HUES48 (cell line): ENCODE results near the gene CYBA.
"Not testable (repeated sequence)": the region's sequence is repeated elsewhere in the genome, so short reads cannot be mapped to it uniquely, and the experiment has no call there.

ENCODE experiments used
- H3K27ac ChIP-seq: one replicate; pipeline ENCODE4 v1.7.0; 2013; ENCODE audit warnings: low read depth, low read length, inconsistent platforms
- H3K27me3 ChIP-seq: 2 replicates; pipeline ENCODE4 v1.6.1; 2013; ENCODE audit warnings: mild to moderate bottlenecking, low read length; ENCODE audit not compliant: control insufficient read depth, insufficient read depth
- H3K36me3 ChIP-seq: 2 replicates; pipeline ENCODE4 v1.6.1; 2013; ENCODE audit warnings: low read length; ENCODE audit not compliant: control insufficient read depth, insufficient read depth
- H3K4me1 ChIP-seq: 2 replicates; pipeline ENCODE4 v1.6.1; 2013; ENCODE audit warnings: mild to moderate bottlenecking, low read length; ENCODE audit not compliant: control insufficient read depth, insufficient read depth
- H3K4me3 ChIP-seq: 2 replicates; pipeline ENCODE4 v1.5.1; 2013; ENCODE audit warnings: mild to moderate bottlenecking, low read depth, low read length
- H3K9ac ChIP-seq: 2 replicates; pipeline ENCODE4 v1.6.1; 2013; ENCODE audit warnings: mild to moderate bottlenecking, low read depth, low read length, moderate library complexity
- H3K9me3 ChIP-seq: 2 replicates; pipeline ENCODE4 v1.6.1; 2013; ENCODE audit warnings: low read length; ENCODE audit not compliant: control insufficient read depth, insufficient read depth

CYBA gene

GRCh38 chr16:88673716-88674379 is 23.0 kb upstream of the CYBA start:
- H3K27ac ChIP-seq = no peak overlapping the region
- H3K4me3 ChIP-seq = no peak overlapping the region
- no peaks in the 10 kb centered on the region for H3K27me3 ChIP-seq
- H3K9ac ChIP-seq = no peak overlapping the region
- H3K4me1 ChIP-seq = no peaks in the 10 kb centered on the region
- H3K9me3 ChIP-seq = no peaks in the 10 kb centered on the region
- H3K36me3 ChIP-seq = no peaks in the 10 kb centered on the region

GRCh38 chr16:88672776-88673175 is 21.9 kb upstream of the CYBA start:
- Histone ChIP-seq H3K9ac (no peak overlapping the region), H3K4me3 (no peak overlapping the region), H3K4me1 (no peaks in the 10 kb centered on the region), H3K9me3 (no peaks in the 10 kb centered on the region), H3K27me3 (no peaks in the 10 kb centered on the region), H3K27ac (no peak overlapping the region), H3K36me3 (no peaks in the 10 kb centered on the region)

- H3K27ac ChIP-seq = no peak overlapping the region
- H3K9ac ChIP-seq = no peak overlapping the region
- no peak overlapping the region for H3K4me3 ChIP-seq
- no peaks in the 10 kb centered on the region for H3K36me3 ChIP-seq
- no peaks in the 10 kb centered on the region for H3K27me3 ChIP-seq
- no peaks in the 10 kb centered on the region for H3K9me3 ChIP-seq
- H3K4me1 ChIP-seq = no peaks in the 10 kb centered on the region
Measured at GRCh38 chr16:88671806-88672205, 21.0 kb upstream of the CYBA start.

- no peak overlapping the region for H3K27ac ChIP-seq
- no peaks in the 10 kb centered on the region for H3K27me3 ChIP-seq
- no peaks in the 10 kb centered on the region for H3K4me1 ChIP-seq
- H3K4me3 ChIP-seq = no peak overlapping the region
- H3K9ac ChIP-seq = no peak overlapping the region
- H3K36me3 ChIP-seq = 0 out of 2 replicates have a peak, but pooled peaks cover 6% of the 10 kb centered on the region
- H3K9me3 ChIP-seq = no peaks in the 10 kb centered on the region
Measured at GRCh38 chr16:88669980-88670379, 19.1 kb upstream of the CYBA start.

- not testable (repeated sequence) for H3K4me1 ChIP-seq, H3K27ac ChIP-seq, H3K36me3 ChIP-seq, H3K9me3 ChIP-seq, H3K4me3 ChIP-seq, H3K27me3 ChIP-seq, H3K9ac ChIP-seq
Measured at GRCh38 chr16:88669493-88669892, 18.6 kb upstream of the CYBA start.

GRCh38 chr16:88667461-88667860 is 16.6 kb upstream of the CYBA start:
- Histone ChIP-seq H3K9me3 (no peaks in the 10 kb centered on the region), H3K27me3 (no peaks in the 10 kb centered on the region), H3K36me3 (0 out of 2 replicates have a peak, but pooled peaks cover 6% of the 10 kb centered on the region), H3K27ac (peak overlapping the region; percentile 12), H3K9ac (no peak overlapping the region), H3K4me3 (no peak overlapping the region), H3K4me1 (no peaks in the 10 kb centered on the region)

- H3K27me3 ChIP-seq = no peaks in the 10 kb centered on the region
- H3K4me3 ChIP-seq = no peak overlapping the region
- H3K9ac ChIP-seq = no peak overlapping the region
- no peak overlapping the region for H3K27ac ChIP-seq
- no peaks in the 10 kb centered on the region for H3K9me3 ChIP-seq
- H3K36me3 ChIP-seq = 0 out of 2 replicates have a peak, but pooled peaks cover 6% of the 10 kb centered on the region
- H3K4me1 ChIP-seq = peaks cover 4% of the 10 kb centered on the region; the same call in 1 of the 2 replicates
Measured at GRCh38 chr16:88665570-88665969, 14.7 kb upstream of the CYBA start.

GRCh38 chr16:88665148-88665547 is 14.3 kb upstream of the CYBA start:
- Histone ChIP-seq H3K9ac (no peak overlapping the region), H3K27me3 (no peaks in the 10 kb centered on the region), H3K36me3 (0 out of 2 replicates have a peak, but pooled peaks cover 6% of the 10 kb centered on the region), H3K27ac (no peak overlapping the region), H3K4me1 (peaks cover 4% of the 10 kb centered on the region; the same call in 1 of the 2 replicates), H3K4me3 (no peak overlapping the region), H3K9me3 (no peaks in the 10 kb centered on the region)

- peak within 1 kb of the TSS; percentile 70; the same call in 1 of the 2 replicates for H3K9ac ChIP-seq
- peaks cover 4% of the 10 kb centered on the region; the same call in 1 of the 2 replicates for H3K4me1 ChIP-seq
- H3K9me3 ChIP-seq = no peaks in the 10 kb centered on the region
- H3K27me3 ChIP-seq = no peaks in the 10 kb centered on the region
- peak within 1 kb of the TSS; percentile 96 for H3K4me3 ChIP-seq
- H3K36me3 ChIP-seq = peaks cover 11% of the 10 kb centered on the region
- H3K27ac ChIP-seq = peak within 1 kb of the TSS; percentile 85
Measured at GRCh38 chr16:88662843-88663606, 12.2 kb upstream of the CYBA start, which contains the start of gene MVD. Gene MVD (minus strand): TSS chr16:88663091. CDS start chr16:88663080, 11 bp downstream.

GRCh38 chr16:88662222-88662842 is 11.5 kb upstream of the CYBA start:
- peak overlapping the region; percentile 85 for H3K27ac ChIP-seq
- no peaks in the 10 kb centered on the region for H3K27me3 ChIP-seq
- peak overlapping the region; percentile 36; the same call in 1 of the 2 replicates for H3K9ac ChIP-seq
- peak overlapping the region; percentile 96 for H3K4me3 ChIP-seq
- peaks cover 4% of the 10 kb centered on the region; the same call in 1 of the 2 replicates for H3K4me1 ChIP-seq
- peaks cover 17% of the 10 kb centered on the region for H3K36me3 ChIP-seq
- H3K9me3 ChIP-seq = no peaks in the 10 kb centered on the region
